Measurements from ENCODE around the gene OGDH.

Gene OGDH

GRCh38 chr7:44667190-44667589, 60.8 kb downstream of the OGDH start:
- DNase-seq (ENCODE audit: low spot score), result no peak
- no peak overlapping the region for H3K27ac ChIP-seq (replicated peaks; ENCODE audit: low read length)
- H2BK12ac ChIP-seq (ENCODE audit: low read length), result no peak overlapping the region
- H2BK15ac ChIP-seq (ENCODE audit: low read length), result no peak overlapping the region
- no peak overlapping the region for H2BK120ac ChIP-seq (ENCODE audit: low read depth, low read length)
- no peak overlapping the region for H4K91ac ChIP-seq (ENCODE audit: low read depth, low read length, poor library complexity)
- no peak overlapping the region for H3K4me2 ChIP-seq (ENCODE audit: insufficient read depth, low read length, poor library complexity, severe bottlenecking)
- H3K27me3 ChIP-seq (ENCODE audit: control insufficient read depth in 3 of 3, insufficient read depth in 3 of 3, low read depth in 1 of 3, low read length in 3 of 3), result no peaks in the 10 kb centered on the region
- H3K36me3 ChIP-seq (replicated peaks in 1 of 2; ENCODE audit: control insufficient read depth in 2 of 2, insufficient read depth in 2 of 2, low read length in 2 of 2), result peaks cover 10 to 60% of the 10 kb centered on the region in 2 donors
- H3K4ac ChIP-seq (ENCODE audit: low read length), result no peak overlapping the region
- H3K14ac ChIP-seq (ENCODE audit: low read length), result no peak overlapping the region
- H3K4me3 ChIP-seq (ENCODE audit: low read length in 2 of 2), result no peak overlapping the region
- H3K4me1 ChIP-seq (ENCODE audit: control insufficient read depth in 2 of 2, insufficient read depth in 1 of 2, low read depth in 1 of 2, low read length in 2 of 2), result no peaks in the 10 kb centered on the region
- no peak overlapping the region for H2AK5ac ChIP-seq (ENCODE audit: low read depth, low read length)
- H2AFZ ChIP-seq (ENCODE audit: low read length), result no peak overlapping the region
- H3K9me3 ChIP-seq (replicated peaks in 1 of 2; ENCODE audit: control insufficient read depth in 2 of 2, insufficient read depth in 1 of 2, low read depth in 1 of 2, low read length in 2 of 2), result no peaks in the 10 kb centered on the region
- H2BK5ac ChIP-seq (ENCODE audit: low read length), result no peak overlapping the region
- peaks cover 7% of the 10 kb centered on the region for H3K79me1 ChIP-seq (ENCODE audit: low read depth, low read length)
- no peak overlapping the region for H3K18ac ChIP-seq (ENCODE audit: low read length)
- WGBS, 2 donors (ENCODE audit: extremely low coverage in 2 of 2, insufficient read length in 2 of 2, insufficient replicate concordance in 1 of 2), result no CpG with 5 or more reads among the region's 3 CpGs
- H4K8ac ChIP-seq (ENCODE audit: low read depth, low read length), result no peak overlapping the region
- no peak overlapping the region for H3K23ac ChIP-seq (ENCODE audit: low read depth, low read length, poor library complexity)
- no peak overlapping the region for H3K9ac ChIP-seq (ENCODE audit: low read depth, low read length, poor library complexity)

- WGBS, 2 donors (ENCODE audit: extremely low coverage in 2 of 2, insufficient read length in 2 of 2, insufficient replicate concordance in 1 of 2), result no CpG with 5 or more reads among the region's 1 CpG
- H3K14ac ChIP-seq (ENCODE audit: low read length), result no peak overlapping the region
These were observed 64.6 kb downstream of the OGDH start for GRCh38 chr7:44671069-44671468.

GRCh38 chr7:44673324-44673723, 66.9 kb downstream of the OGDH start:
- no peak for DNase-seq (ENCODE audit: low spot score)
- H2BK12ac ChIP-seq (ENCODE audit: low read length), result no peak overlapping the region
- no peak overlapping the region for H2AK5ac ChIP-seq (ENCODE audit: low read depth, low read length)
- no peak overlapping the region for H2AFZ ChIP-seq (ENCODE audit: low read length)
- H3K14ac ChIP-seq (ENCODE audit: low read length), result no peak overlapping the region
- WGBS, 2 donors (ENCODE audit: extremely low coverage in 2 of 2, insufficient read length in 2 of 2, insufficient replicate concordance in 1 of 2), result no CpG with 5 or more reads among the region's 2 CpGs
- H4K91ac ChIP-seq (ENCODE audit: low read depth, low read length, poor library complexity), result no peak overlapping the region
- no peaks in the 10 kb centered on the region for H3K4me1 ChIP-seq (ENCODE audit: control insufficient read depth in 2 of 2, insufficient read depth in 1 of 2, low read depth in 1 of 2, low read length in 2 of 2)
- H3K27ac ChIP-seq (replicated peaks; ENCODE audit: low read length), result no peak overlapping the region
- H3K23ac ChIP-seq (ENCODE audit: low read depth, low read length, poor library complexity), result no peak overlapping the region
- no peak overlapping the region for H3K9ac ChIP-seq (ENCODE audit: low read depth, low read length, poor library complexity)
- no peaks in the 10 kb centered on the region for H3K27me3 ChIP-seq (ENCODE audit: control insufficient read depth in 3 of 3, insufficient read depth in 3 of 3, low read depth in 1 of 3, low read length in 3 of 3)
- no peak overlapping the region for H3K18ac ChIP-seq (ENCODE audit: low read length)
- peaks cover 26 to 58% of the 10 kb centered on the region in 2 donors for H3K36me3 ChIP-seq (replicated peaks in 1 of 2; ENCODE audit: control insufficient read depth in 2 of 2, insufficient read depth in 2 of 2, low read length in 2 of 2)
- H3K4ac ChIP-seq (ENCODE audit: low read length), result no peak overlapping the region
- H2BK15ac ChIP-seq (ENCODE audit: low read length), result no peak overlapping the region
- H4K8ac ChIP-seq (ENCODE audit: low read depth, low read length), result no peak overlapping the region
- H3K4me2 ChIP-seq (ENCODE audit: insufficient read depth, low read length, poor library complexity, severe bottlenecking), result no peak overlapping the region
- H3K79me1 ChIP-seq (ENCODE audit: low read depth, low read length), result no peaks in the 10 kb centered on the region
- H2BK5ac ChIP-seq (ENCODE audit: low read length), result no peak overlapping the region
- no peak overlapping the region for H2BK120ac ChIP-seq (ENCODE audit: low read depth, low read length)
- no peaks in the 10 kb centered on the region for H3K9me3 ChIP-seq (replicated peaks in 1 of 2; ENCODE audit: control insufficient read depth in 2 of 2, insufficient read depth in 1 of 2, low read depth in 1 of 2, low read length in 2 of 2)
- no peak overlapping the region for H3K4me3 ChIP-seq (ENCODE audit: low read length in 2 of 2)

More at GRCh38 chr7:44671069-44671468, 64.6 kb downstream of the OGDH start:
- H3K9me3 ChIP-seq (replicated peaks in 1 of 2; ENCODE audit: control insufficient read depth in 2 of 2, insufficient read depth in 1 of 2, low read depth in 1 of 2, low read length in 2 of 2), result no peaks in the 10 kb centered on the region
- no peak overlapping the region for H3K27ac ChIP-seq (replicated peaks; ENCODE audit: low read length)
- H3K4me3 ChIP-seq (ENCODE audit: low read length in 2 of 2), result no peak overlapping the region
- no peak overlapping the region for H3K4me2 ChIP-seq (ENCODE audit: insufficient read depth, low read length, poor library complexity, severe bottlenecking)
- peaks cover 3% of the 10 kb centered on the region for H3K79me1 ChIP-seq (ENCODE audit: low read depth, low read length)
- no peaks in the 10 kb centered on the region for H3K4me1 ChIP-seq (ENCODE audit: control insufficient read depth in 2 of 2, insufficient read depth in 1 of 2, low read depth in 1 of 2, low read length in 2 of 2)
- no peak overlapping the region for H3K9ac ChIP-seq (ENCODE audit: low read depth, low read length, poor library complexity)
- no peak overlapping the region for H3K4ac ChIP-seq (ENCODE audit: low read length)
- no peak overlapping the region for H2AK5ac ChIP-seq (ENCODE audit: low read depth, low read length)
- H2BK12ac ChIP-seq (ENCODE audit: low read length), result no peak overlapping the region
- no peak overlapping the region for H3K23ac ChIP-seq (ENCODE audit: low read depth, low read length, poor library complexity)
- H4K91ac ChIP-seq (ENCODE audit: low read depth, low read length, poor library complexity), result no peak overlapping the region
- DNase-seq (ENCODE audit: low spot score), result no peak
- no peak overlapping the region for H4K8ac ChIP-seq (ENCODE audit: low read depth, low read length)
- no peak overlapping the region for H2BK15ac ChIP-seq (ENCODE audit: low read length)
- no peak overlapping the region for H2AFZ ChIP-seq (ENCODE audit: low read length)
- no peak overlapping the region for H2BK120ac ChIP-seq (ENCODE audit: low read depth, low read length)
- no peaks in the 10 kb centered on the region for H3K27me3 ChIP-seq (ENCODE audit: control insufficient read depth in 3 of 3, insufficient read depth in 3 of 3, low read depth in 1 of 3, low read length in 3 of 3)
- H3K18ac ChIP-seq (ENCODE audit: low read length), result no peak overlapping the region
- peaks cover 27 to 63% of the 10 kb centered on the region in 2 donors for H3K36me3 ChIP-seq (replicated peaks in 1 of 2; ENCODE audit: control insufficient read depth in 2 of 2, insufficient read depth in 2 of 2, low read length in 2 of 2)
- H2BK5ac ChIP-seq (ENCODE audit: low read length), result no peak overlapping the region

DNA sequence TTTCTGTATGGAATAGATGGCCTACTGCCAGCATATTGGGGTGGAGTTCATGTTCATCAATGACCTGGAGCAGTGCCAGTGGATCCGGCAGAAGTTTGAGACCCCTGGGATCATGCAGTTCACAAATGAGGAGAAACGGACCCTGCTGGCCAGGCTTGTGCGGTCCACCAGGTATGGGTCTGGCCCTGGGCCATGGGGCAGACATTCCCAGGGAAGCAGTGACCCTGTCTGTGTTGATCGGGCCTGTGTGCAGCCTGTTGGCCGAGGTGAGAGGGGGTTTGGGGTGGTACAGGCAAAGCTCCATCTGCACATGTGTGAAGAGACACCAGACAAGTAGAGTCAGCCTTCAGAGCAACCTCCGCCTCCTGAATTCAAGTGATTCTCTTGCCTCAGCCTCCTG, 67.3 kb downstream of the OGDH start:
- no peak overlapping the region for H2BK5ac ChIP-seq (ENCODE audit: low read length)
- DNase-seq (ENCODE audit: low spot score), result no peak
- H4K8ac ChIP-seq (ENCODE audit: low read depth, low read length), result no peak overlapping the region
- no peaks in the 10 kb centered on the region for H3K79me1 ChIP-seq (ENCODE audit: low read depth, low read length)
- H3K27ac ChIP-seq (replicated peaks; ENCODE audit: low read length), result no peak overlapping the region
- H3K4me3 ChIP-seq (ENCODE audit: low read length in 2 of 2), result no peak overlapping the region
- no peak overlapping the region for H2BK120ac ChIP-seq (ENCODE audit: low read depth, low read length)
- H3K14ac ChIP-seq (ENCODE audit: low read length), result no peak overlapping the region
- no peaks in the 10 kb centered on the region for H3K9me3 ChIP-seq (replicated peaks in 1 of 2; ENCODE audit: control insufficient read depth in 2 of 2, insufficient read depth in 1 of 2, low read depth in 1 of 2, low read length in 2 of 2)
- no peak overlapping the region for H3K23ac ChIP-seq (ENCODE audit: low read depth, low read length, poor library complexity)
- no peak overlapping the region for H2BK15ac ChIP-seq (ENCODE audit: low read length)
- H2BK12ac ChIP-seq (ENCODE audit: low read length), result no peak overlapping the region
- H4K91ac ChIP-seq (ENCODE audit: low read depth, low read length, poor library complexity), result no peak overlapping the region
- H3K9ac ChIP-seq (ENCODE audit: low read depth, low read length, poor library complexity), result no peak overlapping the region
- WGBS, 2 donors (ENCODE audit: extremely low coverage in 2 of 2, insufficient read length in 2 of 2, insufficient replicate concordance in 1 of 2), result no CpG with 5 or more reads among the region's 6 CpGs
- no peak overlapping the region for H3K18ac ChIP-seq (ENCODE audit: low read length)
- no peak overlapping the region for H3K4me2 ChIP-seq (ENCODE audit: insufficient read depth, low read length, poor library complexity, severe bottlenecking)
- no peak overlapping the region for H3K4ac ChIP-seq (ENCODE audit: low read length)
- H3K36me3 ChIP-seq (replicated peaks in 1 of 2; ENCODE audit: control insufficient read depth in 2 of 2, insufficient read depth in 2 of 2, low read length in 2 of 2), result peaks cover 28 to 58% of the 10 kb centered on the region in 2 donors
- H3K27me3 ChIP-seq (ENCODE audit: control insufficient read depth in 3 of 3, insufficient read depth in 3 of 3, low read depth in 1 of 3, low read length in 3 of 3), result no peaks in the 10 kb centered on the region
- no peak overlapping the region for H2AK5ac ChIP-seq (ENCODE audit: low read depth, low read length)
- H2AFZ ChIP-seq (ENCODE audit: low read length), result no peak overlapping the region
- H3K4me1 ChIP-seq (ENCODE audit: control insufficient read depth in 2 of 2, insufficient read depth in 1 of 2, low read depth in 1 of 2, low read length in 2 of 2), result no peaks in the 10 kb centered on the region
